Measurements from ENCODE around the gene ATAT1. TPM values are rescaled to one million over a fixed set of nuclear protein-coding genes. Genes with fewer than 3 reads are reported as not detected.

ATAT1 gene
- total RNA-seq, 2 donors from 2014 or later = 8.3 to 14.2 TPM

- H3K27me3 Mint-ChIP-seq (ENCODE audit: low read depth) = no peaks in the 10 kb centered on the region
- peaks cover 35% of the 10 kb centered on the region for H3K4me1 Mint-ChIP-seq (ENCODE audit: low read depth)
- H3K36me3 Mint-ChIP-seq (ENCODE audit: insufficient read depth in 2 of 2) = peaks cover 16 to 33% of the 10 kb centered on the region in 2 donors
- no peak overlapping the region for H3K27ac Mint-ChIP-seq
- DNase-seq (no peak), ATAC-seq (replicated peaks in 1 of 2) (no peak)
- no peaks in the 10 kb centered on the region for H3K9me3 Mint-ChIP-seq
- no peak overlapping the region for H3K4me3 Mint-ChIP-seq
Observed at GRCh38 chr6:30601815-30602641, 24.6 kb upstream of the ATAT1 start.

GRCh38 chr6:30603961-30604360 is 22.7 kb upstream of the ATAT1 start:
- H3K4me3 Mint-ChIP-seq = no peak overlapping the region
- peaks cover 26 to 45% of the 10 kb centered on the region in 2 donors for H3K36me3 Mint-ChIP-seq (ENCODE audit: insufficient read depth in 2 of 2)
- H3K9me3 Mint-ChIP-seq = no peaks in the 10 kb centered on the region
- H3K4me1 Mint-ChIP-seq (ENCODE audit: low read depth) = peaks cover 41% of the 10 kb centered on the region
- no peak overlapping the region for H3K27ac Mint-ChIP-seq
- no peaks in the 10 kb centered on the region for H3K27me3 Mint-ChIP-seq (ENCODE audit: low read depth)
- ATAC-seq (replicated peaks in 1 of 2) (no peak), DNase-seq (no peak)

- Mint-ChIP-seq H3K9me3 (no peaks in the 10 kb centered on the region), H3K27me3 (ENCODE audit: low read depth) (no peaks in the 10 kb centered on the region), H3K36me3 (ENCODE audit: insufficient read depth in 2 of 2) (peaks cover 37 to 68% of the 10 kb centered on the region in 2 donors), H3K4me1 (ENCODE audit: low read depth) (peaks cover 88% of the 10 kb centered on the region), H3K27ac (peak overlapping the region; percentile 89), H3K4me3 (peak overlapping the region in 1 of 2 donors; percentile 39)
- no peak for DNase-seq
- no peak for ATAC-seq (replicated peaks in 1 of 2)
Observed at GRCh38 chr6:30610065-30610464, 16.6 kb upstream of the ATAT1 start.

- no peaks in the 10 kb centered on the region for H3K9me3 Mint-ChIP-seq
- no peak for DNase-seq
- H3K4me3 Mint-ChIP-seq = peak overlapping the region in 1 of 2 donors; percentile 52
- no peak for ATAC-seq (replicated peaks in 1 of 2)
- H3K27ac Mint-ChIP-seq = peak overlapping the region; percentile 89
- peaks cover 81% of the 10 kb centered on the region for H3K4me1 Mint-ChIP-seq (ENCODE audit: low read depth)
- no peaks in the 10 kb centered on the region for H3K27me3 Mint-ChIP-seq (ENCODE audit: low read depth)
- peaks cover 42 to 72% of the 10 kb centered on the region in 2 donors for H3K36me3 Mint-ChIP-seq (ENCODE audit: insufficient read depth in 2 of 2)
Observed at GRCh38 chr6:30611150-30611855, 15.4 kb upstream of the ATAT1 start.

GRCh38 chr6:30611856-30612194 is 14.8 kb upstream of the ATAT1 start:
- Mint-ChIP-seq H3K36me3 (ENCODE audit: insufficient read depth in 2 of 2) (peaks cover 45 to 73% of the 10 kb centered on the region in 2 donors), H3K27ac (peak overlapping the region; percentile 89), H3K4me1 (ENCODE audit: low read depth) (peaks cover 76% of the 10 kb centered on the region), H3K4me3 (peak overlapping the region; percentile 6 to 52), H3K27me3 (ENCODE audit: low read depth) (no peaks in the 10 kb centered on the region), H3K9me3 (no peaks in the 10 kb centered on the region)
- DNase-seq = no peak
- ATAC-seq (replicated peaks in 1 of 2) = no peak

GRCh38 chr6:30612213-30612612 is 14.5 kb upstream of the ATAT1 start:
- H3K4me1 Mint-ChIP-seq (ENCODE audit: low read depth) = peaks cover 79% of the 10 kb centered on the region
- H3K4me3 Mint-ChIP-seq = peak overlapping the region; percentile 6 to 52
- ATAC-seq (replicated peaks in 1 of 2) (no peak), DNase-seq (no peak)
- H3K36me3 Mint-ChIP-seq (ENCODE audit: insufficient read depth in 2 of 2) = peaks cover 48 to 77% of the 10 kb centered on the region in 2 donors
- H3K27ac Mint-ChIP-seq = peak overlapping the region; percentile 89
- no peaks in the 10 kb centered on the region for H3K27me3 Mint-ChIP-seq (ENCODE audit: low read depth)
- H3K9me3 Mint-ChIP-seq = no peaks in the 10 kb centered on the region

GRCh38 chr6:30612687-30613248 is 13.9 kb upstream of the ATAT1 start:
- Mint-ChIP-seq H3K9me3 (no peaks in the 10 kb centered on the region), H3K4me3 (peak overlapping the region; percentile 97 to 98), H3K4me1 (ENCODE audit: low read depth) (peaks cover 78% of the 10 kb centered on the region), H3K27me3 (ENCODE audit: low read depth) (no peaks in the 10 kb centered on the region), H3K27ac (peak overlapping the region; percentile 100), H3K36me3 (ENCODE audit: insufficient read depth in 2 of 2) (peaks cover 46 to 73% of the 10 kb centered on the region in 2 donors)
- DNase-seq = no peak
- ATAC-seq (replicated peaks in 1 of 2) = no peak

- peak overlapping the region; percentile 100 for H3K27ac Mint-ChIP-seq
- H3K4me3 Mint-ChIP-seq = peak overlapping the region; percentile 97 to 98
- H3K36me3 Mint-ChIP-seq (ENCODE audit: insufficient read depth in 2 of 2) = peaks cover 46 to 70% of the 10 kb centered on the region in 2 donors
- ATAC-seq (replicated peaks in 1 of 2) = peak; percentile 9 to 14
- peaks cover 74% of the 10 kb centered on the region for H3K4me1 Mint-ChIP-seq (ENCODE audit: low read depth)
- H3K9me3 Mint-ChIP-seq = no peaks in the 10 kb centered on the region
- no peaks in the 10 kb centered on the region for H3K27me3 Mint-ChIP-seq (ENCODE audit: low read depth)
- no peak for DNase-seq
Observed at GRCh38 chr6:30613251-30614043, 13.2 kb upstream of the ATAT1 start.

- ATAC-seq (replicated peaks in 1 of 2) (no peak), DNase-seq (peak in 1 of 2 donors; percentile 21)
- peaks cover 41 to 67% of the 10 kb centered on the region in 2 donors for H3K36me3 Mint-ChIP-seq (ENCODE audit: insufficient read depth in 2 of 2)
- H3K9me3 Mint-ChIP-seq = no peaks in the 10 kb centered on the region
- H3K27ac Mint-ChIP-seq = peak overlapping the region; percentile 100
- no peaks in the 10 kb centered on the region for H3K27me3 Mint-ChIP-seq (ENCODE audit: low read depth)
- H3K4me3 Mint-ChIP-seq = peak overlapping the region; percentile 97 to 98
- peaks cover 74% of the 10 kb centered on the region for H3K4me1 Mint-ChIP-seq (ENCODE audit: low read depth)
Observed at GRCh38 chr6:30614044-30614842, 12.4 kb upstream of the ATAT1 start.

- Mint-ChIP-seq H3K9me3 (no peaks in the 10 kb centered on the region), H3K27me3 (ENCODE audit: low read depth) (no peaks in the 10 kb centered on the region), H3K4me1 (ENCODE audit: low read depth) (peaks cover 74% of the 10 kb centered on the region), H3K36me3 (ENCODE audit: insufficient read depth in 2 of 2) (peaks cover 38 to 67% of the 10 kb centered on the region in 2 donors), H3K4me3 (peak overlapping the region; percentile 97 to 98), H3K27ac (peak overlapping the region; percentile 100)
- DNase-seq = peak; percentile 87 to 90
- peak; percentile 45 to 61 for ATAC-seq (replicated peaks in 1 of 2)
Observed at GRCh38 chr6:30614843-30615218, 11.8 kb upstream of the ATAT1 start.

GRCh38 chr6:30615219-30615957 is 11.3 kb upstream of the ATAT1 start:
- H3K4me3 Mint-ChIP-seq = peak overlapping the region; percentile 97 to 98
- H3K9me3 Mint-ChIP-seq = no peaks in the 10 kb centered on the region
- peaks cover 70% of the 10 kb centered on the region for H3K4me1 Mint-ChIP-seq (ENCODE audit: low read depth)
- H3K27ac Mint-ChIP-seq = peak overlapping the region; percentile 100
- peak; percentile 14 to 20 for ATAC-seq (replicated peaks in 1 of 2)
- H3K36me3 Mint-ChIP-seq (ENCODE audit: insufficient read depth in 2 of 2) = peaks cover 35 to 64% of the 10 kb centered on the region in 2 donors
- DNase-seq = peak; percentile 64 to 71
- no peaks in the 10 kb centered on the region for H3K27me3 Mint-ChIP-seq (ENCODE audit: low read depth)
